AG04449 (cell line): ENCODE results near the gene NBR1.

ENCODE experiments used
- CTCF ChIA-PET: fragments of 350-600 bp; formaldehyde crosslinking; extraction: SDS; loops from one replicate; lab custom pipeline; 2021; ENCODE audit warnings: antibody characterized with exemption; lab: Yijun Ruan, JAX
- POLR2A ChIA-PET: fragments of 400-600, 350-600 bp; formaldehyde crosslinking; extraction: SDS; loops from one replicate; lab custom pipeline; 2020; ENCODE audit warnings: antibody characterized with exemption, inconsistent platforms; lab: Yijun Ruan, JAX
- DNase-seq: peaks from one replicate; pipeline ENCODE4 v3.0.0-alpha.2; 2010; ENCODE audit warnings: low read depth, low spot score
- H3K4me3 ChIP-seq: 2 replicates; pipeline ENCODE4 v1.5.1; 2011; ENCODE audit warnings: low read depth, mild to moderate bottlenecking, control low read depth, low read length
- TF ChIP-seq, protein P1 (sequence below): IDR thresholded peaks from one replicate; pipeline ENCODE4 v1.5.1; 2011; ENCODE audit warnings: mild to moderate bottlenecking, moderate library complexity, low read length, control low read depth, inconsistent platforms; ENCODE audit not compliant: insufficient read depth; ENCODE audit errors: missing control alignments

NBR1 gene

DNA sequence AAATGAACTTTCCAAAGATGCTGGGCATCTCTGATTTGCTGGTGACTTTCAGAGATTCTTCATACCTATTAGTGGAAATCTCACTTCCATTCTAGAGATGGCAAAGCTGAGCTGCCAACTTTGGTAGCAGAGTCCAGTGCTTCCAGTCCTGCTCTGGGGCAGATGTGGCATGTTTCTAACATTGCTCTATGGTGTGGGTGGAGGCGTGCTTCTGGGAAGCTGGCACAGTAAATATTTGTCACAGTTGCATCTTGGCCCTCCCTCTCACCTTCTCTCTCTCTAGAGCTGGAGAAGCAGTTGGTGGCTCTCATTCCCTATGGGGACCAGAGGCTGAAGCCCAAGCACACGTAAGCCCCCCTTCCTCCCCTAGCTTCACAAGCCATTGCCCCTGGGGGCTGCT is 42.5 kb downstream of the NBR1 start:
- H3K4me3 ChIP-seq, result peak overlapping the region; percentile 13; the same call in 1 of the 2 replicates
- DNase-seq, result no peak
- TF ChIP-seq, protein P1, sequence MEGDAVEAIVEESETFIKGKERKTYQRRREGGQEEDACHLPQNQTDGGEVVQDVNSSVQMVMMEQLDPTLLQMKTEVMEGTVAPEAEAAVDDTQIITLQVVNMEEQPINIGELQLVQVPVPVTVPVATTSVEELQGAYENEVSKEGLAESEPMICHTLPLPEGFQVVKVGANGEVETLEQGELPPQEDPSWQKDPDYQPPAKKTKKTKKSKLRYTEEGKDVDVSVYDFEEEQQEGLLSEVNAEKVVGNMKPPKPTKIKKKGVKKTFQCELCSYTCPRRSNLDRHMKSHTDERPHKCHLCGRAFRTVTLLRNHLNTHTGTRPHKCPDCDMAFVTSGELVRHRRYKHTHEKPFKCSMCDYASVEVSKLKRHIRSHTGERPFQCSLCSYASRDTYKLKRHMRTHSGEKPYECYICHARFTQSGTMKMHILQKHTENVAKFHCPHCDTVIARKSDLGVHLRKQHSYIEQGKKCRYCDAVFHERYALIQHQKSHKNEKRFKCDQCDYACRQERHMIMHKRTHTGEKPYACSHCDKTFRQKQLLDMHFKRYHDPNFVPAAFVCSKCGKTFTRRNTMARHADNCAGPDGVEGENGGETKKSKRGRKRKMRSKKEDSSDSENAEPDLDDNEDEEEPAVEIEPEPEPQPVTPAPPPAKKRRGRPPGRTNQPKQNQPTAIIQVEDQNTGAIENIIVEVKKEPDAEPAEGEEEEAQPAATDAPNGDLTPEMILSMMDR, result no peak
- ChIA-PET POLR2A (interaction anchor here (3.3 kb wide), 1 partner anchor 102 kb away, joined by 27 read pairs; no protein-coding TSS in a partner anchor), CTCF (interaction anchor here (1.2 kb wide), 1 partner anchor 9 kb away, joined by 4 read pairs; no protein-coding TSS in a partner anchor)

- DNase-seq, result no peak
- ChIA-PET CTCF (interaction anchor here (2.5 kb wide), 1 partner anchor 191 kb away, joined by 8 read pairs; no protein-coding TSS in a partner anchor), POLR2A (no interaction called here)
- TF ChIP-seq, protein P1, result no peak
- H3K4me3 ChIP-seq, result no peak overlapping the region
These were observed 44.3 kb downstream of the NBR1 start for GRCh38 chr17:43215341-43215740.

DNA sequence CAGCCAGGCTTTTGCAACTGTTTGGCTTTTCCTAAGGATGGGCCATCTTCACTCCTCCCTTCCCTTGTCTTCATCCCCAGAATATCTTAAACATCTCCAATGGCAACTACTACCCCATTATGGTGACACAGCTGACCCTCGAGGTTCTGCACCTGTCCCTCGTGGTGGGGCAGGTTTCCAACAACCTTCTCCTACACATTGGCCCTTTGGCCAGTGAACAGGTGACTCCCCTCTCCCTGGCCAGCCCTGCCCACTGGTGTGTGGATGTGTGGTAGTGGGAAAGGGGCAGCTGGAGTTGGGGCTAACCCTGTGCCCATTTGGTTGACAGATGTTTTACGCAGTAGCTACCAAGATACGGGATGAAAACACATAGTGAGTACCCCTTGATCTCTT is 45.4 kb downstream of the NBR1 start:
- TF ChIP-seq, protein P1, result no peak
- DNase-seq, result no peak
- no peak overlapping the region for H3K4me3 ChIP-seq
- ChIA-PET CTCF (interaction anchor here (1.6 to 2.5 kb wide), 2 partner anchors 10 to 192 kb away, joined by 5 to 8 read pairs; no protein-coding TSS in a partner anchor), POLR2A (no interaction called here)

- no peak for DNase-seq
- CTCF ChIA-PET, result interaction anchor here (1.6 kb wide), 1 partner anchor 10 kb away, joined by 5 read pairs; no protein-coding TSS in a partner anchor
- TF ChIP-seq, protein P1, result no peak
- POLR2A ChIA-PET, result interaction anchor here (0.8 kb wide), 1 partner anchor 99 kb away, joined by 3 read pairs; no protein-coding TSS in a partner anchor
- H3K4me3 ChIP-seq, result no peak overlapping the region
These were observed 46.0 kb downstream of the NBR1 start for GRCh38 chr17:43216762-43217613.

DNA sequence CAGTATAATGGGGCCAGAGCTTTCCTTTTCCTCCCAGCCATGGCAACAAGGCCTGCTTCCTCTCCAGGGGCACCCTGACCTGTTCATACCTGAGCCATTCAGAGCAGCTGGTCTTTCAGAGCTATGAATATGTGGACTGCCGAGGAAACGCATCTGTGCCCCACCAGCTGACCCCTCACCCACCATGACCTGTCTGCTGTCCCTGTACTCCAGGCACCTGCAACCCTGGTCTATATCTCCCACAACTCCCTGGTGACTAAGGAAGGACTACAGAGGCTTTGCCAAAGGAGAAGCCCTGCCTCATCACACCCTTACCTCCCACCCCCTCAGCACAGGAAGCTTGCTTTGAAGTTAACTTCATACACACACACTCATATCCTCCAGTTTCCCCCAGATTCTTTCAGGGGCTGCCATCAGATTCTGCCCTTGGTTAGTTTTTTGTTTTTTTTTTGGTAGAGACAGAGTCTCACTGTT is 46.6 kb downstream of the NBR1 start:
- DNase-seq, result no peak
- CTCF ChIA-PET, result interaction anchor here (1.6 kb wide), 1 partner anchor 9 kb away, joined by 5 read pairs; no protein-coding TSS in a partner anchor
- POLR2A ChIA-PET, result interaction anchor here (0.6 to 0.8 kb wide), 2 partner anchors 98 to 1531 kb away, joined by 3 to 4 read pairs; no protein-coding TSS in a partner anchor
- TF ChIP-seq, protein P1, result no peak
- H3K4me3 ChIP-seq, result no peak overlapping the region

DNA sequence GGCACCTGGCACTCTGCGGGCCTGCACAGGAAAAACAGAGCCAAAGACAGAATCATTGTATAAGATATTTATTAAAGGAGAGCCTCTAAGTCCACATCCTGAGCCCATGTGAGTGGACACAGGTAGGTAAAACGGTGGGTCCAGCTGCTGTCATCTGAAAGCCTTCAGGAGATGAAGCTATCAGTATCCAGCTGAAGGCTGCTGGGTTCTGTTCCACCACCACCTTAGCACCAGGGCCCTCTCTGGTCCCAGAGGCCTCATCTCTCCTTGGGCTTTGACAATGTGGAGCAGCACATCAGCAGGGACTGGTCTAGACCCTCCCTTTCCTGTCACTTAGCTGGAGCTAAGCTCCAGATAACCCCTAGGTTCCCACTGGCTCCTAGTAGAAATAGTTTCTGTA is 48.0 kb downstream of the NBR1 start:
- CTCF ChIA-PET, result no interaction called here
- POLR2A ChIA-PET, result interaction anchor here (2.0 kb wide), 1 partner anchor 97 kb away, joined by 9 read pairs; no protein-coding TSS in a partner anchor
- TF ChIP-seq, protein P1, result no peak

More for the DNA sequence above, 48.0 kb downstream of the NBR1 start:
- no peak overlapping the region for H3K4me3 ChIP-seq
- DNase-seq, result no peak
